ENCODE measurements around the gene SULF2.

SULF2 gene

GRCh38 chr20:47684306-47685080 is 100.8 kb downstream of the SULF2 start:
- ChIA-PET CTCF (no interaction called here), POLR2A (no interaction called here)
- TF ChIP-seq CTBP1 (IDR thresholded peaks at IDR 0.05; ENCODE audit: borderline replicate concordance): no peak
- no peak for TF ChIP-seq SP1 (IDR thresholded peaks at IDR 0.05)
- no peak for TF ChIP-seq LEF1 (IDR thresholded peaks at IDR 0.05; ENCODE audit: borderline replicate concordance)
- TF ChIP-seq FOXM1 (IDR thresholded peaks at IDR 0.05; ENCODE audit: borderline replicate concordance): no peak
- TF ChIP-seq ZNF384 (IDR thresholded peaks at IDR 0.05): no peak
- TF ChIP-seq BHLHE40 (IDR thresholded peaks at IDR 0.05; ENCODE audit: borderline replicate concordance): no peak
- no peak for TF ChIP-seq ELF4 (IDR thresholded peaks at IDR 0.05)
- TF ChIP-seq L3MBTL2 (conservative IDR thresholded peaks at IDR 0.05): no peak
- TF ChIP-seq NFRKB (IDR thresholded peaks at IDR 0.05): no peak
- no peak for TF ChIP-seq PKNOX1 (IDR thresholded peaks at IDR 0.05)
- no peak for TF ChIP-seq ARNT (IDR thresholded peaks at IDR 0.05)
- no peak for TF ChIP-seq FOXA1 (IDR thresholded peaks at IDR 0.05)
- DNase-seq (ENCODE audit: extremely low spot score): no peak

GRCh38 chr20:47682916-47683315 is 102.4 kb downstream of the SULF2 start:
- POLR2A ChIA-PET: no interaction called here
- TF ChIP-seq FOXK2 (IDR thresholded peaks at IDR 0.05): no peak
- TF ChIP-seq FOXA1 (IDR thresholded peaks at IDR 0.05): no peak
- TF ChIP-seq LEF1 (IDR thresholded peaks at IDR 0.05; ENCODE audit: borderline replicate concordance): no peak
- TF ChIP-seq L3MBTL2 (conservative IDR thresholded peaks at IDR 0.05): no peak
- TF ChIP-seq BHLHE40 (IDR thresholded peaks at IDR 0.05; ENCODE audit: borderline replicate concordance): no peak
- no peak for TF ChIP-seq HDGF (IDR thresholded peaks at IDR 0.05; ENCODE audit: borderline replicate concordance)
- TF ChIP-seq TARDBP (IDR thresholded peaks at IDR 0.05): no peak
- TF ChIP-seq SUZ12 (IDR thresholded peaks at IDR 0.05): no peak
- TF ChIP-seq FOXM1 (IDR thresholded peaks at IDR 0.05; ENCODE audit: borderline replicate concordance): no peak
- no peak for TF ChIP-seq ARNT (IDR thresholded peaks at IDR 0.05)
- CTCF ChIA-PET: no interaction called here
- no peak for DNase-seq (ENCODE audit: extremely low spot score)

- POLR2A ChIA-PET: no interaction called here
- TF ChIP-seq ELF4 (IDR thresholded peaks at IDR 0.05) (no peak), FOXK2 (IDR thresholded peaks at IDR 0.05) (no peak), FOXM1 (IDR thresholded peaks at IDR 0.05; ENCODE audit: borderline replicate concordance) (no peak), NFRKB (IDR thresholded peaks at IDR 0.05) (no peak), FOXA1 (IDR thresholded peaks at IDR 0.05) (no peak), PKNOX1 (IDR thresholded peaks at IDR 0.05) (no peak), TARDBP (IDR thresholded peaks at IDR 0.05) (no peak), ZNF384 (IDR thresholded peaks at IDR 0.05) (no peak), SUZ12 (IDR thresholded peaks at IDR 0.05) (no peak), L3MBTL2 (conservative IDR thresholded peaks at IDR 0.05) (no peak), CTBP1 (IDR thresholded peaks at IDR 0.05; ENCODE audit: borderline replicate concordance) (no peak), LEF1 (IDR thresholded peaks at IDR 0.05; ENCODE audit: borderline replicate concordance) (no peak), SP1 (IDR thresholded peaks at IDR 0.05) (no peak), HDGF (IDR thresholded peaks at IDR 0.05; ENCODE audit: borderline replicate concordance) (no peak), ARNT (IDR thresholded peaks at IDR 0.05) (no peak), BHLHE40 (IDR thresholded peaks at IDR 0.05; ENCODE audit: borderline replicate concordance) (no peak)
- CTCF ChIA-PET: no interaction called here
- no peak for DNase-seq (ENCODE audit: extremely low spot score)
Observed at GRCh38 chr20:47682028-47682783, 103.1 kb downstream of the SULF2 start.

- TF ChIP-seq LEF1 (IDR thresholded peaks at IDR 0.05; ENCODE audit: borderline replicate concordance) (no peak), TARDBP (IDR thresholded peaks at IDR 0.05) (no peak)
- POLR2A ChIA-PET: no interaction called here
Observed at GRCh38 chr20:47680804-47681529, 104.3 kb downstream of the SULF2 start.

GRCh38 chr20:47679462-47679861 is 105.8 kb downstream of the SULF2 start:
- ChIA-PET CTCF (no interaction called here), POLR2A (no interaction called here)
- DNase-seq (ENCODE audit: extremely low spot score): no peak
- TF ChIP-seq BHLHE40 (IDR thresholded peaks at IDR 0.05; ENCODE audit: borderline replicate concordance): no peak
- no peak for TF ChIP-seq PKNOX1 (IDR thresholded peaks at IDR 0.05)
- TF ChIP-seq FOXM1 (IDR thresholded peaks at IDR 0.05; ENCODE audit: borderline replicate concordance): no peak
- TF ChIP-seq SUZ12 (IDR thresholded peaks at IDR 0.05): no peak
- no peak for TF ChIP-seq CTBP1 (IDR thresholded peaks at IDR 0.05; ENCODE audit: borderline replicate concordance)
- TF ChIP-seq NFRKB (IDR thresholded peaks at IDR 0.05): no peak
- no peak for TF ChIP-seq LEF1 (IDR thresholded peaks at IDR 0.05; ENCODE audit: borderline replicate concordance)
- no peak for TF ChIP-seq L3MBTL2 (conservative IDR thresholded peaks at IDR 0.05)
- TF ChIP-seq FOXK2 (IDR thresholded peaks at IDR 0.05): no peak
- TF ChIP-seq ELF4 (IDR thresholded peaks at IDR 0.05): no peak
- no peak for TF ChIP-seq ZNF384 (IDR thresholded peaks at IDR 0.05)
- TF ChIP-seq ARNT (IDR thresholded peaks at IDR 0.05): no peak
- no peak for TF ChIP-seq HDGF (IDR thresholded peaks at IDR 0.05; ENCODE audit: borderline replicate concordance)
- no peak for TF ChIP-seq SP1 (IDR thresholded peaks at IDR 0.05)
- no peak for TF ChIP-seq FOXA1 (IDR thresholded peaks at IDR 0.05)
- no peak for TF ChIP-seq TARDBP (IDR thresholded peaks at IDR 0.05)

More at GRCh38 chr20:47680804-47681529, 104.3 kb downstream of the SULF2 start:
- CTCF ChIA-PET: interaction anchor here (1.0 to 1.3 kb wide), 2 partner anchors 12 to 940 kb away, joined by 3 to 4 read pairs; no protein-coding TSS in a partner anchor
- DNase-seq (ENCODE audit: extremely low spot score): no peak
